NCI-H146 (cell line): Measurements from ENCODE around the gene MUC20.
A peak's percentile ranks its signal among the peaks of the same experiment; 100 is the strongest.
"Not testable (repeated sequence)": the region's sequence is repeated elsewhere in the genome, so short reads cannot be mapped to it uniquely, and the experiment has no call there.

Experiments
- DNase-seq: peaks from one replicate; lab custom pipeline; 2025; lab: John Stamatoyannopoulos, UW

The MUC20 gene

GRCh38 chr3:195770841-195771645, 50.3 kb downstream of the MUC20 start:
- DNase-seq = not testable (repeated sequence)

GRCh38 chr3:195771646-195772300, 51.0 kb downstream of the MUC20 start:
- no peak for DNase-seq

GRCh38 chr3:195773956-195774537, 53.3 kb downstream of the MUC20 start:
- no peak for DNase-seq

- DNase-seq = peak; percentile 22
Observed at GRCh38 chr3:195774917-195775316, 54.1 kb downstream of the MUC20 start.

- DNase-seq = no peak
Observed at GRCh38 chr3:195777975-195778374, 57.2 kb downstream of the MUC20 start.

- not testable (repeated sequence) for DNase-seq
Observed at GRCh38 chr3:195781236-195781635, 60.5 kb downstream of the MUC20 start.
